Sigmoid colon (tissue), 4 donors: ENCODE measurements around the gene C10orf105.

Source experiments
- EP300 ChIP-seq, 4 donors: sonication (generic); formaldehyde crosslinking; IDR thresholded peaks; one replicate each; pipeline ENCODE4 v1.6.1; 2017; ENCODE audit warnings: antibody characterized with exemption in 4 of 4
- POLR2AphosphoS5 ChIP-seq, 4 donors: sonication (generic); formaldehyde crosslinking; IDR thresholded peaks; one replicate each; pipeline ENCODE4 v1.6.1; 2017; ENCODE audit warnings: antibody characterized with exemption in 4 of 4
- TF ChIP-seq, protein P1 (sequence below), 4 experiments: fragments of 450-650 bp in 3 of 4; fragments of 200-600 bp in 1 of 4; IDR thresholded peaks; one replicate each; pipeline ENCODE4 v1.5.1; 2016 to 2019; ENCODE audit warnings: antibody characterized with exemption in 4 of 4, mild to moderate bottlenecking in 3 of 4, moderate library complexity in 2 of 4

DNA sequence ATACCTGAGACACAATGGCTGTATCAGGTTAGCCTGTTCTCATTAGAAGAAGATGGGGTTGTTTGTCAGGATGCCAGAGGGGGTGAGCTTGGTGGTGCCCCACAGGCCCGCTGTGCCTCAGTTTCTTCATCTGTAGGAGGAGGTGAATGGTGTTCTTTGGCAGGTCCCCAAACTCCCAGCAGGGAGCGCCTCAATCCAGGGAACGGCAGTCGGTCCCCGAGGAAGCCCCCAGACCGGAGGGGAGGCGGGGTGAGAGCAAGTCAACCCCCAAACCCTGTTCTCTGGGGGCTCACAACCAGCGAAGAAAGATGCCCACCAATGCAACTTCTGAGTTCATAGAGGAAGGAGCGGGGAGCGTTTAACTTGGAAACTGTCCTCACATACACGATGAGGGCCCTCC, 16.0 kb downstream of the C10orf105 start:
- TF ChIP-seq POLR2AphosphoS5 (IDR thresholded peaks at IDR 0.05): no peak
- TF ChIP-seq EP300 (IDR thresholded peaks at IDR 0.05): no peak
- TF ChIP-seq, protein P1, sequence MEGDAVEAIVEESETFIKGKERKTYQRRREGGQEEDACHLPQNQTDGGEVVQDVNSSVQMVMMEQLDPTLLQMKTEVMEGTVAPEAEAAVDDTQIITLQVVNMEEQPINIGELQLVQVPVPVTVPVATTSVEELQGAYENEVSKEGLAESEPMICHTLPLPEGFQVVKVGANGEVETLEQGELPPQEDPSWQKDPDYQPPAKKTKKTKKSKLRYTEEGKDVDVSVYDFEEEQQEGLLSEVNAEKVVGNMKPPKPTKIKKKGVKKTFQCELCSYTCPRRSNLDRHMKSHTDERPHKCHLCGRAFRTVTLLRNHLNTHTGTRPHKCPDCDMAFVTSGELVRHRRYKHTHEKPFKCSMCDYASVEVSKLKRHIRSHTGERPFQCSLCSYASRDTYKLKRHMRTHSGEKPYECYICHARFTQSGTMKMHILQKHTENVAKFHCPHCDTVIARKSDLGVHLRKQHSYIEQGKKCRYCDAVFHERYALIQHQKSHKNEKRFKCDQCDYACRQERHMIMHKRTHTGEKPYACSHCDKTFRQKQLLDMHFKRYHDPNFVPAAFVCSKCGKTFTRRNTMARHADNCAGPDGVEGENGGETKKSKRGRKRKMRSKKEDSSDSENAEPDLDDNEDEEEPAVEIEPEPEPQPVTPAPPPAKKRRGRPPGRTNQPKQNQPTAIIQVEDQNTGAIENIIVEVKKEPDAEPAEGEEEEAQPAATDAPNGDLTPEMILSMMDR (IDR thresholded peaks at IDR 0.05): no peak
